ENCODE data around the gene GDAP2.

The GDAP2 gene

GRCh38 chr1:117836069-117836468 is 93.4 kb downstream of the GDAP2 start:
- DNase-seq, result no peak

GRCh38 chr1:117834416-117834815 is 95.0 kb downstream of the GDAP2 start:
- DNase-seq, result no peak

- DNase-seq, result no peak
These were observed 97.0 kb downstream of the GDAP2 start for GRCh38 chr1:117832453-117832852.

- DNase-seq, result no peak
These were observed 99.2 kb downstream of the GDAP2 start for GRCh38 chr1:117830222-117830621.

GRCh38 chr1:117828201-117828600 is 101.2 kb downstream of the GDAP2 start:
- no peak for DNase-seq

GRCh38 chr1:117826540-117827078 is 102.8 kb downstream of the GDAP2 start:
- no peak for DNase-seq

- DNase-seq, result no peak
These were observed 103.3 kb downstream of the GDAP2 start for GRCh38 chr1:117826119-117826518.

- DNase-seq, result no peak
These were observed 104.0 kb downstream of the GDAP2 start for GRCh38 chr1:117825414-117825813.

GRCh38 chr1:117824616-117825015 is 104.8 kb downstream of the GDAP2 start:
- DNase-seq, result no peak

GRCh38 chr1:117821774-117822482 is 107.5 kb downstream of the GDAP2 start:
- no peak for DNase-seq

- no peak for DNase-seq
These were observed 108.1 kb downstream of the GDAP2 start for GRCh38 chr1:117821382-117821755.

GRCh38 chr1:117820694-117821381 is 108.6 kb downstream of the GDAP2 start:
- DNase-seq, result no peak

- no peak for DNase-seq
These were observed 109.3 kb downstream of the GDAP2 start for GRCh38 chr1:117820096-117820495.

- no peak for DNase-seq
These were observed 110.1 kb downstream of the GDAP2 start for GRCh38 chr1:117819301-117819700.

- no peak for DNase-seq
These were observed 111.0 kb downstream of the GDAP2 start for GRCh38 chr1:117818456-117818855.

GRCh38 chr1:117817629-117818028 is 111.8 kb downstream of the GDAP2 start:
- no peak for DNase-seq

- DNase-seq, result no peak
These were observed 113.5 kb downstream of the GDAP2 start for GRCh38 chr1:117815926-117816325.

GRCh38 chr1:117814856-117815797 is 114.3 kb downstream of the GDAP2 start:
- DNase-seq, result no peak

Measured in CD4-positive, alpha-beta T cell treated with Interferon alpha-2 for 1 hour (primary cell).